CMK (cell line): ENCODE data around the gene MAPRE2.
"Not testable (repeated sequence)": the region's sequence is repeated elsewhere in the genome, so short reads cannot be mapped to it uniquely, and the experiment has no call there.

ENCODE experiments used
- DNase-seq: peaks from one replicate; pipeline ENCODE4 v3.0.0-alpha.2; 2010; ENCODE audit warnings: low read depth

Gene MAPRE2

DNA sequence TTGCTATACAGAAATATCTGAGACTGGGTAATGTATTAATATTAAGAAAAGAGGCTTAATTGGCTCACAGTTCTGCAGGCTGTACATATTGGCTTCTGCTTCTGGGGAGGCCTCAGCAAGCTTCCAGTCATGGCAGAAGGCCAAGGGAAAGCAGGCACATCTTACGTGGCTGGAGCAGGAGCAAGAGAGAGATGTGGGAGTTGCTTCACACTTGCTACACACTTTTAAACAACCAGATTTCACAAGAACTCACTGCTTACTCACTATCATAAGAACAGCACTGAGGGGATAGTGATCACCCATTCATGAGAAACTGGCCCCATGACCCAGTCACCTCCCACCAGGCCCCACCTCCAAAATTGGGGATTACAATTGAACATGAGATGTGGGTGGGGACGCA lies 50.6 kb downstream of the MAPRE2 start:
- no peak for DNase-seq

DNA sequence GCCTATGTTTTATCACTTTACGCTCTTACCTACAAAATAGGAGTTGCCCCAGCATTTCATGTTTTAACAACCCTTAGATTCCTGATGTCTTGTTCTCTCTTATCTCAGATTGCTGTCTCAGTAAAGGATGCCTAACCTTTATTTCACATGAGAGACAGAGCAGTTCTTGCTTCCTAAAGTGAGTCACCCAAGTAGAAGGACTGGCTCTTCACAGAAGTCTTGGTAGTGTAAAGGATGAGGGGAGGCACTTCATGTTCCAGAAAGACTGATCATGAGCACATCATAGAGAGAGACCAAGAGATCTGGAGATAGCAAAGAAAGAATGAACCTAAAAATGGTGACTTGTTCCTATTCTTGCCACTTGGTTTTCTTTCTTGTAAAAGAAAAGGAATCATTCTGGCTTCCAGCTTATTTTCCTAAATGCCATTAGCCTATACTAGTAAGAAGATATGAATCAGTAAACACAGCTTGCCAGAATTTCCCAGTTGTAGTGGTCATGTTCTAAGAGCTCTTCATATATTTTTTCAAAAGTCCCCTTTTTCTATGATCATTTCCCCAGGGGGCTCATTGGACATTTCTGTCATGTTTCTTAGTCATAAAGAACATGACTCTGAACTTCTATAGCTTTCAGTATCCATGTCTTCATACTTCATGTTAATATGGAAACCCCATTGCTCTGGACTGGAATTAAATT lies 54.9 kb downstream of the MAPRE2 start:
- DNase-seq = no peak

GRCh38 chr18:35096677-35097011 lies 55.4 kb downstream of the MAPRE2 start:
- DNase-seq = no peak

DNA sequence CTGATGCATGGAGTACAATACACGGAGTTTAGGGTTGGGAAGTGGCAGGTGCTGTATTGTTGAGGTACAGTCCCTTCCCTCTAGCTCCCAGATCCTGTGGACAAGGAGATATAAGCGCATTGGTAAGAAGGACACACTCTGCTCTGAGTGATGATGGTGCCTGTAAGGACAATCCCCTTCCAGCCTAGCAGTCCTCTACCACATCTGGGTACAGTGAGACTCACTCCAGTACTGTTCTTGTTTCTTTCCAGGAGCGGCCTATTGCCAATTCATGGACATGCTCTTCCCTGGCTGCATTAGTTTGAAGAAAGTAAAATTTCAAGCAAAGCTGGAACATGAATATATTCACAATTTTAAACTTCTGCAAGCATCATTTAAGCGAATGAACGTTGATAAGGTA lies 56.0 kb downstream of the MAPRE2 start:
- no peak for DNase-seq

- DNase-seq = no peak
Observed at GRCh38 chr18:35097763-35098162, 56.5 kb downstream of the MAPRE2 start.

- DNase-seq = no peak
Observed at GRCh38 chr18:35099911-35100310, 58.7 kb downstream of the MAPRE2 start.

DNA sequence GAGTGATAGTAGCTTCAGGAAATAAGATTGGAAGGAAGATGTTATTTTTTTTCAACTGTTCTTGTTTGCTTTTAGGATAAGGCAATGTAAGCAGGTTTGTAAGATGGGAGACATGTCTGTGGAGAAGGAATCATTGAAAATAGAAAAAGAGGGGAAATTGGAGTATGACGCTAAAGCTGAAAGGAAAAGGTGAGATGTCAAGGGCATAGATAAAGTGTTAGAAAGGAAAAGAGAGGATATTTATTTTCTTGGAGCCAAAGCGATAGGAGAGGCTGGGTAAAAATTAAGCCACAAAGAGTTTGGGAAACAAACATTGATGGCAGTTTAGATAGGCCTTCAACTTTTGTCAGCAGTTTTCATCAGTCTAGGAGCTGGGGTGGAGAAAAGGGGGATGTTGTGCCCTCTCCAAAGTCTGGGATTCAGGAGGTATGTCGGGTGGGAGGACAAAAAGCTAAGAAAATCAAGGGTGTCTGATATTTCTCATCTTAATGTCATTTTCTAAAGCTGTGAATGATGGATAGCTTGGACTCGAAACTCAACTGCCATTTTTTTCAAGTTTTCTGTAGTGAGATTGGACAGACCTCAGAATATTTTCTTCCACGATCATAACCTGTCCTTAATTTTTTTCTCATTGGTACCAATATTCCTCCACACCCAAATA lies 63.3 kb downstream of the MAPRE2 start:
- no peak for DNase-seq

GRCh38 chr18:35106013-35106844 lies 65.0 kb downstream of the MAPRE2 start:
- no peak for DNase-seq

DNA sequence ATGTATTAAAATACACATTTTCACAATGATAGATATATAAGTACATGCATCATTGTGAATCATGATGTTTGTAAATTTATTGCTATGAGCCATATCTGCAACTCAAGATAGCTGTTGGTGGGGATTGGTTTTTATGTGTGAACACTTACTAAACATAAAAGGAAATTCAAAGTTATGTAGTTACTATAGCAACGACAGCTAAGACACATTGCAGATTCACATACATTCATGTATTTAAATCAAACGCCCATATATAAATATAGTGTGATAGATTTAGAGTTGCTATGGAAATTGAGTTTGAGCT lies 65.6 kb downstream of the MAPRE2 start:
- no peak for DNase-seq

DNA sequence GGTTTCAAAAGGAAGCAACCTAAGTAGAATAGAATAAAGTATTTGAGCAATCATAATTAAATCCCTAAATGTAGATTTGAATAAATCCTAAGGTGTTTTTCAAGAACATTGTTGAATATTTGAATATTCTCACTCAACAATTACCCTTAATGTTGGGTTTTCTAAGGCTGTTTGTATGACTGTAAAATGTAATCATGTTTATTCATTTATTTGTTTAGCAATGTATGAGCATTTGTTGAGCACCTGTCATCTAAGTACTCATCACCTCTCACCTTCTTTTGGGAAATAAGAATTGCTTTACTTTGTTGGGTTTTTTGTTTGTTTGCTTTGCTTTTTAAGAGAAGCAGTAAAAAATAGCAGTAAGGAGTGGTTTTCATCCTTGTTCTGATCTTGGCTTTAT lies 66.0 kb downstream of the MAPRE2 start:
- no peak for DNase-seq

GRCh38 chr18:35108088-35108487 lies 66.9 kb downstream of the MAPRE2 start:
- not testable (repeated sequence) for DNase-seq

DNA sequence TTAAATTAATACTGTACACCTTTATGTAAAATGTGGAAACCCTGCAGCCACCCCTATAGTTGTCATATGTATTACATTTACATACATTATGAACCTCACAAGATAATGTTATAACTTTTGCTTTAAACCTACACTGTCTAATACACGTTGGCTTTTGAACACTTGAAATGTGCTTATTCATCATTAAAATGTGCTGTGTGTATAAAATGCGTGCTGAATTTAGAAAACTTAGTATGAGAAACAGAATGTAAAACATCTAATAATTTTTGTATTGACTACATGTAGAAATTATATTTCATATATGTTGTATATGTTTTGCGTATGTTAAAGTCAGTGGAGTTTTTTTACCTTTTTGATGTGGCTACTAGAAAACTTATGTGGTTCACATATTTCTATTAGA lies 68.8 kb downstream of the MAPRE2 start:
- DNase-seq = no peak

DNA sequence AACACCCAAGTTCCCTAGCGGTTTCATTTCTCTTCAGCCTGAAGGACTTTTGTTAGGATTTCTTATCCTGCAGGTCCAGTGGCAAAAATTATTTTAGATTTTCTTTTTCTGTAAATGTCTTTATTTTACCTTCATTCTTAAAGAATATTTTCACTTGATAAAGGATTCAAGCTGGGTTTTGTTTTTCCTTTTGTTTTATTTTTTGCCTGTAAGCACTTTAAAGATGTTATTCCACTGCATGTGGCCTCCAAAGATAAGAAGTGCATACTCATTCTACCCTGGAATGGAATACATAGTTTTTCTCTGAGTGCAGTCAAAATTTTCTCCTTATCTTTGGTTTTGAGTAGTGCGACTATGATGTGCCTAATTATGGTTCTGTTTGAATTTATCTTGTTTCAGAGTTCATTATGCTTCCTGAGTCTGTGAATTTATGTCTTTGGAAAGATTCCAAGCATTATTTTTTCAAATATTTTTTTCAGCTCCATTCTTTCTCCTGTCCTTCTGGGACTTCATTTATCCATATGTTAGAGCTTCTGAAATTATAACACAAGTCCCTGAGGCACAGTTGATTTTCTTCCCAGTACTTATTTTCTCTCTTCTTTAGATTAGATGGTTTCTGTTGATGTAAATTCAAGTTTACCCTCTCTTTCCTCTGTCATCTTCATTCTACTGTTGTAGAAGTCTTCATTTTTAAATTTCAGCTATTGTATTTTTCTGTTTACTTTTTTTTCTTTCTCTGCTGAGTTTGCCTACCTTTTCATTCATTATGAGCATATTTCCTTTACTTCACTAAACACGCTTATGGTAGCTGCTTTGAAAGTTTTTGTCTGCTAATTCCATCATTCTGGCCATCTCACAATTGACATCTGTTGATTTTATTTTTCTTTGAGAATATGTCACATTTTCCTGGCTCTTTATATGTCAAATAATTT lies 69.6 kb downstream of the MAPRE2 start:
- peak; percentile 54 for DNase-seq

DNA sequence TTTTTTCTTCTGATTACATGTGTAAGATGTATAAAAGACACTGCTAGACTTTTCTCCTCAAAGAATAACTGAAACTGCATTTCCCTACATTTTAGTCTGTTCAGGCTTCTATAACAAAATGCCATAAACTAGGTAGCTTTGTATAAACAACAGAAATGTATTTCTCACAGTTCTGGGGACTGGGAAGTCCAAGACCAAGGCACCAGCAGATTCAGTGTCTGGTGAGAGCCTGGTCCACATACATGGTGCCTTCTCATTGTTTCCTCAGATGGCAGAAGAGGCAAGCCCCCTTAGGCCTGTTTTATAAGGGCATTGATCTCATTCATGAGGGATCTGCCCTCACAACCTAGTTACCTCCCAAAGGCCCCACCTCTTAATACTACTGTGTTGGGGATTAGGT lies 71.5 kb downstream of the MAPRE2 start:
- DNase-seq = no peak

GRCh38 chr18:35114305-35114704 lies 73.1 kb downstream of the MAPRE2 start:
- DNase-seq = no peak

DNA sequence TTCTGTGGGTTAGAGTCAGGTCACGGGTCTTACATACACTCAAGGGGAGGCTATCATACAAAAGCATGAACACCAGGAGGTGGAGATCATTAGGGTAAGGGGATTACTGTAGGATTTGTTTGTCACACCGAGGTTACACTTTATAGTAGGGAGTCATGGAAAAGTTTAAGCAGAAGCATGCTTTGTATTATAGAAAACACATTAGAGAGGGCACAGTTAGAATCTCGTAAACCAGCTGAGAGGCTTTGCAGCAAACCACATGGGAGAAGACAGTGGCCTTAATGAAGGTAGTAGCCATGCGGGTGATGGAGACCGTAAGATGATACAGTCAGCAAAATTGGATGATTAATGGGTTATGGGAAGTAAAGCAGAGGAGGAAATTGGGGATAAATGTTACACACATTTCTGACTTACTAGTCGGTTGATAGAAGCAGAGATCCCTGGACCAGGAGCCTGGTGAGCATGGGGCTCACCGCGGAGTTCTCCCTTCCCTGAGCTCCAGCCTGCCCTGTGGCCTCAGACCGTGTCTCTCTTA lies 75.6 kb downstream of the MAPRE2 start:
- DNase-seq = no peak

DNA sequence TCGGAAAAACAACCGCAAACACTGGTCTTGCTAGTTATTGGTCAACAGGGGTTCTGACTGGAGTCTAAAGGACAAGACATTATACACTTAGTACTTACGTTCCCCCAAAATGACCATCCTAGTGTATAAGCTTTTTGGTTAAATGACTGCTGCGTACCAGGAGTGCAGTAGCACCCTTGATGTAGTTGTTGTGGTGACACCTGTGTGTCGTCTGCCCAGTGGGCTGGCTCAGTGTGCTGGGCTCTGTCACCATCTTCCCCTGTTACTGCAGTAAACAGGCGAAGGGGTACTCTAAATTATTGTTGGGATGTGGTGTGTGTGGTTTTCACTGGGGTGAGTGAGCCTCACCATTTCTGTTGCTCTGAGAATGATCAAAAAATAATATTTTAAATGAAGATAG lies 76.2 kb downstream of the MAPRE2 start:
- DNase-seq = no peak

DNA sequence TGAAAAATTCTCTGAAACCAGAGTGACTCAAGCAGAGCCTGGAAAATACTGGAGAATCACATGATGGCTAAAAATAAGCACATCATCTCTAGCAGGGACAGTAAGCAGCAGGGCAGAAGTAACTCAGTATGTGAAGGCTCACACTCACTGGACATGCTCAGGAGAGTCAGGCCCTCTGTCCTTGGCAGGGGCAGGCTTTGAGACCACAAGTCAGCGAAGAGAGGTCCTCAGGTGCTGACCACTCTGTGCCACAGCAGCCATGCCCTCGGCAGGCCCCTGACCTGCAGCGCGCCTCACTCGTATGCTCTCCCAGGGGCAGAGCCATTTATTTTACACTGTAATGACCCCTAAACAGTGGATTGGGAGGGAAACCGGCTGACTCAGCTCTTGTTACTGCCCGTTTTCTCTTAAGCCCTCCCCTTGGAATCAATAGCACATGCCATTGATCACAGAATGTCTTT lies 76.8 kb downstream of the MAPRE2 start:
- DNase-seq = no peak

- DNase-seq = no peak
Observed at GRCh38 chr18:35118641-35119040, 77.4 kb downstream of the MAPRE2 start.

DNA sequence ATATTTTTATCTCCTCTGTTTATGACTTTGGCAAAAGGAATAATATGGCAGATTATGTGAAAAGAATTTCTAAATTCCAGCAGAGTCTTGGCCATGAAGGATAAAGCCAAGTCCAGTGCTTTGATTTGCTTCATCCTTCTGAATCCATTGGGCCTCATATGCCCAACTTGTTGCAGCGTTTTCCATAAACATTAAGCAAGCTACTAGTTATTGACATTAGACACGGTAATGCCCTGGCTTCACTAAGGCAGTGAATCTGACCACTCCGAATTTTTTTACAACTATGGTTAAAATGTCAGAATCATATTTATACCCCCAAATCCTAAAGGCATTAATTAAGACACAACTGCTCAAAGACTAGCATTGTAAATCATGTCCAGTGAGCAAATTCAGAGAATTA lies 79.8 kb downstream of the MAPRE2 start:
- DNase-seq = no peak

DNA sequence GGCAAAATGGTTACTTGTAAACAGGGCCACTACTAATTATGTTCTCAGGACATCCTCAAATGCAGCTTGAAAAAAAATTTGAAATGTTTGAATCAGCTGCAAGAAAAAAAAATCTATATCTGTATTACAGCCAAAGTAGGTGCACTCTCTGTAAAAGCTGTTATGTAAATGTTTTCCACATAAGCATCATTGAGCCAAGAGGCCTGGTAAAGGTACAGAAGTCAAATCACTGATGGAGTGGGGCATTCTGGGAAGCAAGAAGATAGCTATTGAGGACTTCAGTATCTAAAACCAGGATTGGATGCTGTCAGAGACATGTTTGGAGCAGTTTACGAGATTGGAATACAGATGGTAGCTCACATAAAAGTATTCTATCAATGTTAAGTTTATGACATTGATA lies 80.3 kb downstream of the MAPRE2 start:
- no peak for DNase-seq
